ENCODE results near the gene AHCTF1. TPM values are rescaled to one million over a fixed set of nuclear protein-coding genes. Genes with fewer than 3 reads are reported as not detected.
"Not testable (repeated sequence)": the region's sequence is repeated elsewhere in the genome, so short reads cannot be mapped to it uniquely, and the experiment has no call there.

AHCTF1 gene
- total RNA-seq, 1 donor from 2014 or later, result 20.5 TPM

- DNase-seq (ENCODE audit: low read depth in 2 of 2), result no peak
These were observed 94.2 kb downstream of the AHCTF1 start for GRCh38 chr1:246837418-246838117.

DNA sequence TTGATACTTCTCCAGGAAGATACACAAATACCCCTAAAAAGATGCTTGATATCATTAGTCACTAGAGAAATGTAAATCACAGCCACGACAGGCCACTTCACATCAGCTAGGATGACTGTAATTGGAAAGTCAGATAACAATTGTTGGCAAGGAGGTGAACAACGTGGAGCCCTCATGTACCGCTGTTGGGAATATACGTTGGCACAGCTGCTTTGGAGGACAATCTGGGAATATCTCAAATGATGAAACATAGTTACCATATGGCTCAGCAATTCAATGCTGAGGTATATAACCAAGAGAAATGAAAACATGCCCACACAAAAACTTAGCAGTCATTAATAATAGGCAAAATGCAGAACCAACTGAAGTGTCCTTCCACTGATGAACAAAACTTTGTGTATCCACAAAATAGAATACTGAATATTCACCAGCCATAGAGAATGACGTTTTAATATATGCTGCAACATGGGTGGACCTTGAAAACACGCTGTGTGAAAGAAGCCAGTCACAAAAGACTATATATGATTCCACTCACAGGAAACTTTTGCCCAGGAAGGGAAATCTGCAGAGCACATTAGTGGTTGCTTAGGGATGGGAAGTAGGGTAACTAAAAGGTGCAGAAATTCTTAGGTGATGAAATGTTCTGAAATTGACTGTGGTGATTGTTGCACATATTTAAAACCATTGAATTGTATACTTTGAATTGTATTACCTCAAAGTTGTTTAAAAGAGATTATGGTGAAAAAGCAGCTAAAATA is 95.4 kb downstream of the AHCTF1 start:
- DNase-seq (ENCODE audit: low read depth in 2 of 2), result peak; percentile 13 to 23

DNA sequence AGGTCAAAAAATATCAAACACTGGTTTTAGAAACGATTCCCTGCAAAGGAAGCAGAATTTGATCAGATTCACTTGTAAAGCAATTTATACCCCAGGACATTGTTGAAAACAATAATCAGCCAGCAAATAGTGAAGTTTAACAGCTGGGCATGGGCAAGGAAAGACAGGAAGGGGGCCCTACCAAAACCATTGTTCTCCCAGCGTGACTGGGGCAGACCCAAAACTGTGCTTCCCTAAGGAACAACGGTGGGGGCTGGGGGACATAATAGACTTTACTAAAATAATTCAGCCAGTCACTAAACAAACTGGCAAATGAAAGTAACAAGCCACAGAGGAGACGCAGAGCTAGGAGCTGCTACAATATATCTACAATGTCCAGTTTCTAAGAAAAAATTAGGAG is 100.2 kb downstream of the AHCTF1 start:
- DNase-seq (ENCODE audit: low read depth in 2 of 2), result peak in 1 of 2 donors; percentile 26

- no peak for DNase-seq (ENCODE audit: low read depth in 2 of 2)
These were observed 102.9 kb downstream of the AHCTF1 start for GRCh38 chr1:246828818-246829217.

DNA sequence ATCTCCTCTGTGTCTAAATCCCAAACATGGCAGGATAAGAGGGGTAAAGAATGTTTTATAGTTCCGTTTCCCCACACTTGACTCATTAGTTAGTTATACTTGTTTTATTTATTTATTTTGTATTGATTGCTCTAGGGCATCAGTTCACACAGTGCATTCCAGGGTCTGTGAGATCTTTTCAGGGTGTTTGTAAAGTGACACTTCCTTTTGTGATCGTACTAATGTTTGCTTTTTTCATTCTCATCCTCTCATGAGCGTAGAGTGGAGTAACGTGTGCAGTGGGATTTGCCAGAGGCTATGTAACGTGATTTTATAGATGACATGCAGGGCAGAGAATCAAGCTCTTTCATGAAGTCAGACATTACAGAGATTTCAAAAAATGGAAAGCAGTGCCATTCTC is 104.4 kb downstream of the AHCTF1 start:
- no peak for DNase-seq (ENCODE audit: low read depth in 2 of 2)

DNA sequence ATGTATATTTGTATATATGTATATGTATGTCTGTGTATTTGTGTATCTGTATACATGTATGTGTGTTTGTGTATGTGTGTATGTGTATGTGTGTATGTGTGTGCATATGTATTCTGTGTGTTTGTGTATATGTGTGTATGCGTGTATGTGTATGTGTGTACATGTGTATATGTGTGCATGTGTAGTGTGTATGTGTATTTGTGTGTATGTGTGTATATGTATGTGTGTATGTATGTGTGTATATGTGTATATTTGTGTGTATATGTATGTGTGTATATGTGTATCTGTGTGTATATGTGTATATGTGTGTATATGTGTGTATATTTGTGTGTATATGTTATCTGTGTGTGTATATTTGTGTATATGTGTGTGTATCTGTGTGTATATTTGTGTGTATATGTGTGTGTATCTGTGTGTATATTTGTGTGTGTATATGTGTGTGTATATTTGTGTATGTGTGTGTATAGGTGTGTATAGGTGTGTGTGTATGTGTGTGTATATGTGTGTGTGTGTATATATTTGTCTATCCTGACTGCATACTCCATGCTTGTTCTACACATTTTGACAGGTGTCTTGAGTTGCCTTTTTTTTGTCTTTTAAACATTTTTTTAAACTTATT is 106.1 kb downstream of the AHCTF1 start:
- no peak for DNase-seq (ENCODE audit: low read depth in 2 of 2)

DNA sequence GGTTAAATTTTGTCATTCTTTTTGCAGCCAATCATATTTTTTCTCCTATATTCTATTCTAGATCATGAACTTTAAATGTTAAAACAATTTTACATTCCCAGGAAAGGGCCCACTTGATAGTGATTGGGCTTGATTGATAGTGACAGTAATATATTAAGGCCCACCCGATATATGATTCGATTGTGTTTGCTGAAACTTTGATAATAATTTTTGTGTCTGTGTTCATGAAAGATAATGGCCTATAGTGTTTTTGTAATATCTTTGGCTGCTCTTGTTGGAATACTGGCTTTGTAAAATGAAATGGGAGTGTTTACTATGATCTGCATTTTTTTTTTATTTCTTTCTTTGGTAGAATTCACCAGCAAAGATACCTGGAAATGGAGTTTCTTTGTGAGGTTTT is 107.2 kb downstream of the AHCTF1 start:
- no peak for DNase-seq (ENCODE audit: low read depth in 2 of 2)

DNA sequence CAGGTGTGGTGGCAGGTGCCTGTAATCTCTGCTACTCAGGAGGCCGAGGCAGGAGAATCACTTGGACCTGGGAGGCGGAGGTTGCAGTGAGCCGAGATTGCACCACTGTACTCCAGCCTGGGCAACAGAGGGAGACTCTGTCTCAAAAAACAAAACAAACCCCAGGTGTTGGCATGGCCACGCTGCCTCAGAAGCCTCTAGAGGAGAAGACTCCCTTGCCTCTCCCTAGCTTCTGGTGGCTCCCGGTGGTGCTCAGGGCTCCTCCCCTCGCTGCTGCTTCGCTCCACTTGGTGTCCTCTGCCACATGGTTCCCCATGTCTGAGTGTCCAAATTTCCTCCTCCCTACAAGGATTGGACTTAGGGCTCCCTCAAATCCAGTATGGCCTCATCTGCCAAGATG is 109.6 kb downstream of the AHCTF1 start:
- DNase-seq (ENCODE audit: low read depth in 2 of 2), result not testable (repeated sequence)

DNA sequence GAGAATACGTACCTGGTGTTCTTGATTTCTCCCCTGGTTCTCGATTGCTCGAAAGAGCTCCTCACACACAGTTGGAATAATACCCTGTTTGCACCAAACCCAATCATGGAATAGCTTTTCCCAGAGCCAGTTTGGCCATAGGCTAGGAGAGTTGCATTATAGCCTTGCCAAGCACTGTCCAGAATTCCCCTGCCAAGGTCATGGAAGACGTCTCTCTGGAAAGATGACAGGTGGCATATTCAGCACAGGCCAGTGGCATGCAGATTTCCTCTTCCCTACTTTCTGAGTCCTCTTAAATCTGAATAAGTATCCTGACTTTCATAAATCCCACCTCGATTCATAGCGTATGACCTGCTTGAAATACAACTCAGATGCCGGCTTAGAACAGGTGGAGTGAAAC is 111.1 kb downstream of the AHCTF1 start:
- no peak for DNase-seq (ENCODE audit: low read depth in 2 of 2)

DNA sequence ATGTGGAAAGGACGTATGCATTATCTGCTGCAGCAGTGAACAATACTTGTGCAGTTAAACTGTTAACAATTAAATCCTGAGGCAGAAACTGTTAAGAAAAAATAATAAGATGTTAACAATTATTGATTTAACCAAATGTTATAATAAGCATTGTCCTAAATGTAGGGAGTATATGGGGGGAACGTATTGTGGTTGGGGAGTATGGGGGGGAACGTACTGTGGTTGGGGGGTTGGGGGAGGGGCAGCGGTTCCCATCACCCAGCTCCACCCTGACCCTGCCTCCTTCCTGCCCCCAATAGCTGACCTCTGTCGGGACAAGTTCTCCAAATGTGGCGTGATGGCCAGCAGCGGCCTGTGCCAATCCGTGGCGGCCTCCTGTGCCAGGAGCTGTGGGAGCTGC is 114.0 kb downstream of the AHCTF1 start:
- peak in 1 of 2 donors; percentile 39 for DNase-seq (ENCODE audit: low read depth in 2 of 2)

DNA sequence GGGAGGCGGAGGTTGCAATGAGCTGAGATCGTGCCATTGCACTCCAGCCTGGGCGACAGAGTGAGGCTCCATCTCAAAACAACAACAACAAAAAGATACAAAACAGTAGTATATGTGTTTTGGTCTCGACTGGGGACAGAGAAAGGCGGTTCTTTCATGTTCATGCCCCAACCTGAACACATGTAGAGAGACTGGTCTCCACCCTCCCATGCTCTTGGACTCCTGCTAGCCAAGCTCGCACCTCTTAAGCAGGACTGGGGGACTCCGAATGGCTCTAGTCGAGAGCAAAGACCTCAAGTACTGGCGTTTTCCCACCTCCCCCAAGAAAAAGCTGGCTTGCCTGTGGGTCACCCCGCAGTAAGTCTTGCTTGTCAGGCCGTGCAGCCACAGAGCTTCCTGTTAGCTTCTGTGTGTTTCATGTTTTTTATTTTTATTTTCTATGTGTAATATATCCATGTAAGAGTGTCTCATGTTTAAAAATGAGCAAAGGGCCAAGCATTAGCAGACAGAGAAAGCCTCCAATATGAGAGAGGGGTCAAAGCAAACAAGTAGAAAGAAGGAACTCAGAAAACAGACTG is 116.0 kb downstream of the AHCTF1 start:
- DNase-seq (ENCODE audit: low read depth in 2 of 2), result no peak

DNA sequence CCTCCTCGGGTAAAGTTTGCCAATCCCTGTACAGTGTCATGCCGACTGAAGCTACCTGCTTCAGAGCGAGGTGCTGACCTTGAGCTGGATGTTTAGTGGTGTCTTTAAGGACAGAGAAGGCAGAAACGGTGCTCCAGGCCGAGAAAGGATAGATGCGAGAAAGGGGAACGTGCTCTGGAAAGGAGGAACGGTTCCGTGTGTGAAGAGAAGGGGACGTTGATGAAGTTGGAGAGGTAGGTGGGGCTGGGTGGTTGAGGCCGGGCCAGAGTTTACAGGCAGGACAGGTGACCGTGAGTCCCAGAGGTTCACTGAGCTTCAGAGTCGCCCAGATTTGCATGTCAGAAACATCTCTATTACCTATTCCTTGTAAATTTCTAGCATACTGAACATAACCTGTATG is 116.9 kb downstream of the AHCTF1 start:
- DNase-seq (ENCODE audit: low read depth in 2 of 2), result no peak

- not testable (repeated sequence) for DNase-seq (ENCODE audit: low read depth in 2 of 2)
These were observed 118.4 kb downstream of the AHCTF1 start for GRCh38 chr1:246813325-246813724.

DNA sequence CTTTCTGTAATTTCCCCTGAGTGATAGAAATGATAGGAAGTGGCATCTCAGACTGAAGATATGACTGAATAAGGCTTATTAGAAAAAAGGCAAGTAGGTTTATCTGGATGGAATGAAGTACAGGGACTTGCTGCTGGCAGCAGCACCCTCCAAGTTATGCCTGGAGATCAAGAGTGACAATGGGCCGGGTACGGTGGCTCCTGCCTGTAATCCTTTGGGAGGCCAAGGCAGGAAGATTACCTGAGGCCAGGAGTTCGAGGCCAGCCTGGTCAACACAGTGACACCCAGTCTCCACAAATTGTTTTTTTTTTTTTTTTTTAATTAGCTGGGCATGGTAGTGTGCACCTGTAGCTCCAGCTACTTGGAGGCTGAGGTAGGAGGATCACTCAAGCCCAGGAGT is 119.8 kb downstream of the AHCTF1 start:
- no peak for DNase-seq (ENCODE audit: low read depth in 2 of 2)

- no peak for DNase-seq (ENCODE audit: low read depth in 2 of 2)
These were observed 122.3 kb downstream of the AHCTF1 start for GRCh38 chr1:246809473-246809872.

DNA sequence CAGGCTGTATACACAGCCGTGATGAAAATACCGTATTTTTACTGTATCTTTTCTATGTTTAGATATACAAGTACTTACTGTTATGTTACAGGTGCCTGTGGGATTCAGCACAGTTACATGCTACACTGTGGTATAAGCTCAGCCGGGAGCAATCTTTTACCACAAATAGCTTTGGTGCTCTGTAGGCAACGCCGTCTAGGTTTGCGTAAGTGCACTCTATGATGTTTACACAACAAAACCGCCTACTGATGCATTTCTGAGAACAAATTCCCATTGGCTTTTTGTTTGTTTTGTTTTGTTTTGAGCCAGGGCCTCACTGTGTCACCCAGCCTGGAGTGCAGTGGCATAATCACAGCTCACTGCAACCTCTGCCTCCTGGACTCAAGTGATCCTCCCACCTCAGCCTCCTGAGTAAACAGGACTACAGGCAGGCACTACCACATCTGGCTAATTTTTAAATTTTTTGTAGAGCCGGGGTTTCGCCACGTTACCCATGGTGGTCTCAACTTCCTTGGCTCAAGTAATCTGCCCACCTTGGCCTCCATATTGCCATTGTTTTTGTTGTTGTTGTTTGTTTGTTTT is 126.5 kb downstream of the AHCTF1 start:
- DNase-seq (ENCODE audit: low read depth in 2 of 2), result no peak

- no peak for DNase-seq (ENCODE audit: low read depth in 2 of 2)
These were observed 127.9 kb downstream of the AHCTF1 start for GRCh38 chr1:246803883-246804282.

- no peak for DNase-seq (ENCODE audit: low read depth in 2 of 2)
These were observed 128.4 kb downstream of the AHCTF1 start for GRCh38 chr1:246803373-246803772.

- no peak for DNase-seq (ENCODE audit: low read depth in 2 of 2)
These were observed 130.3 kb downstream of the AHCTF1 start for GRCh38 chr1:246801241-246802020.

DNA sequence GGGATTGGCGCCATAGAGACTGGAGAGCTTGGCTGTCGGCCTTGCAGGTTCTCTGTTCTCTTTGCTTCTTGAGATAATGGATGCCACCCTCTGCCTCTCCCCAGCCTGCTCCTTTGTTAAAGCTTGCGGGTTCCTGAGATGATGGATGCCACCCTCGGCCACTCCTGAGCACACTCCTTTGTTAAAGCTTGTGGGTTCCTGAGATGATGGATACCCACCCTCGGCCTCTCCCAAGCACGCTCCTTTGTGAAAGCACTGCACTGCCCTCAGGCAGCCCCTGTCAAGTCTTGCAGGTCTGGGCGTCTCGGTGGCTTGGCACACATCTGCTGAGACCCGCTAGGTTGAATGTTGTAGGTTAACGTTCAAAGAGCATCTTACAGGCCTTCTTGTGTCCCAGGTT is 131.0 kb downstream of the AHCTF1 start:
- DNase-seq (ENCODE audit: low read depth in 2 of 2), result no peak

GRCh38 chr1:246800356-246800755 is 131.4 kb downstream of the AHCTF1 start:
- DNase-seq (ENCODE audit: low read depth in 2 of 2), result no peak
